HG03139 (cell line): ENCODE results near the gene CD44.

Experiments used
- ATAC-seq: cut with Tn5 transposase; IDR thresholded peaks from one replicate; pipeline ENCODE4 v1.9.1; 2021; ENCODE audit not compliant: unreplicated experiment

Gene CD44

DNA sequence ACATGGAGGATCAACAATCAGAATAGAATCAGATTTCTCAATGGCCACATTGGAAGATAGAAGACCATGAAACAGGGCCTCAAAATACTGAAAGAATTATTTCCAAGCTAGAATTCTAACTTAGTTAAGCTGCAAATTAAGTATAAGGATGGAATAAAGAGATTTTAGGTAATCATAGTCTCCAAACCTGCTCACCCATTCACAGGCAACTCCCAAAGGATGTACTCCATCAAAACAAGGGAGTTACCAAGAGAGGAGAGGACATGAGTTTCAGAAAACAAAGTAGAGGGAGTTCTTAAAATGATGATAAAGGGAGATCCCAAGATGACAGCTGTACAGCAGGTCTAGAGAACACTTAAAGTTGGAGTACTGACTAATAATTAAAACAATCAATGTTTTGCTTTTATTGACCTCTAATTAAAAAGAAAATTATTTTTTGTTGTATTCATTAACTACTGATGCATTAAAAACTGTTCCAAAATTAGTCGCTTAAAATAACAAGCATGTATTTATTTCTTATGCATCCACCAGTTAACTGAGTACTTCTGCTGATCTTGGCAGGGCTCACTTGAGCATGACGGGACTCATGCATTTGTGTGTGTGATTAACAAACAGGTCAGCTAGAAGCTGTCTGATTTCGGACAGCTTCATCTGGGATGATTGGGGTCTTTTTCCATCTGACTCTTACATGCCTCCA lies 95.6 kb downstream of the CD44 start:
- no peak for ATAC-seq

DNA sequence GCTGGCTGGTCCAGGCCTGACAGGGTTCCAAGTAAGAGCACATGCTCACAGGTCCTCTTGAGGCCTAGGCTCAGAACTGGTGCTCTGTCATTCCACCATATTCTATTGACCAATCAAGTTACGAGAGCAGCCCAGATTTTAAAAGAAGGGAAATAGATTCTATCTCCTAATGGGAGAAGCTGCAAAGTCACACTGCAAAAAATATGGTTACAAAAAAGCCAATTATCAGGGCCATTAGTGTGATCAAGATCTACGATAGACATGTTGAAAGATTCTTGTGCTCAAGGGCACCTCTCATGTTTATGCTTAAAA lies 96.1 kb downstream of the CD44 start:
- ATAC-seq: no peak

DNA sequence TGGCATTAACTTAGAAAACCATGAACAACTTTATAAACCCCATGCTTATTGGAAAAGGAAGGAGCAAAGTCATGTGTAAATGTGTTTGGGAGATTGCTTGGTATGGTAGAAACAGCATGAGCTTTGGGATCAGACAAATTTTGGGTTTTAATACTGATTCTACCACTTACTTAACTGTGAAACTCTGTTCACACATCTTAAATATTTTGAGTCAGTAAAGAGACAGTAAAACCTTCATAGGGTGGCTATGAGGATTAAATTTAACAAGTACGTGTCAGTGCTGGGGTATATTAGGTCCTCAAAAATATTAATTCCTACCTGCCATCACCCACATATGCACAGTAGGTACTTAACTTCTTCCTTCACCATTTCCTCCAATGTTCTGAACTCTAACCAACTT lies 96.5 kb downstream of the CD44 start:
- ATAC-seq: no peak

DNA sequence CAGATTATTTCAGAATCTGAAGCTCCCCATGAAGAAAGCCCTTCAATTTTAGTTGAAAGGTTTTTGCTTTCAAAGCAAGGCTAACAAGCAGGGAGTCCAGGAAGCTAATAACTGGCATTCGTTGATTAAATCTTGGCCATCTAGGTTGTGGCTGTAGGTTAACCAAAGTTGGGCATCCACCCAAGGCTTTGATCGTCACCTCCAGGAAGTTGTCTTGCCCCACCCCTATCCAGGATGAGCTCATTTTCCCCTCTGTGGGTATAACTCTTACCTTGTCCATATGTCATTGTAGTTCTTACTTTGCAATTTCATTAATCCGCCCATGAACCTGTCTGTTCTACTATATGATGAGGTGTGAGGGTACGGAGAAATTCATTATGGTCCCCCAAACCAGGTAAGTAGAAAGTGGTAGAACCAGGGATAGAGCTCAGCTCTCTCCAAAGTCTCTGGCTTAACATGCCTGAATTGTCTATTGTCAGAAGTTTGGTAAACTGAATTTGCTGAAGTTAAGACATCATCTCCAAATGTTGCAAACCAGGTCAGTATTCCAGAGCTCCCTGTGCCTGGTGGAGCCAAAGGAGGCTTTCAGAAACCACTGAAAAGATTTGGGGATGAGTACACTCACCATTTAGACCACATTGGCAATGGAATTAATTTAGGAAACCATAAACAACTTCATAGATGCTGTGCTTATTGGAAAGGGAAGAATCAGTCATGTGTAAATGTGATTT lies 97.1 kb downstream of the CD44 start:
- no peak for ATAC-seq

DNA sequence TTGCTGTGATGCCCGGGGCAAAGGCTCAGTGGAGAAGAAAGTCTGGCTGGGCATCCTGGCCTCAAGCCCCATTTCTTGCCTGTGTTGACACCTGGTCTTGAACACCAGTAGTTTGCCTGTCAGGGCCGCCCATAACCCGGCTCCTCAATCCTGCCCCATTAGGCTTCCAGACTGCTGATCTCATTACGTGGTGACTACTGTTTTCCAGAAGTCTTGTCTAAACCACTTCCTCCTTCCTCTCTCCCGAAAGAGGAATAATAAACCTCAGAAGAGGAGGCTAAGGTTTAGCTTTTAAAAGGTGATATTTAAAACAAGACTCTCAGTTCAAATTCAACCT lies 97.7 kb downstream of the CD44 start:
- ATAC-seq: no peak

DNA sequence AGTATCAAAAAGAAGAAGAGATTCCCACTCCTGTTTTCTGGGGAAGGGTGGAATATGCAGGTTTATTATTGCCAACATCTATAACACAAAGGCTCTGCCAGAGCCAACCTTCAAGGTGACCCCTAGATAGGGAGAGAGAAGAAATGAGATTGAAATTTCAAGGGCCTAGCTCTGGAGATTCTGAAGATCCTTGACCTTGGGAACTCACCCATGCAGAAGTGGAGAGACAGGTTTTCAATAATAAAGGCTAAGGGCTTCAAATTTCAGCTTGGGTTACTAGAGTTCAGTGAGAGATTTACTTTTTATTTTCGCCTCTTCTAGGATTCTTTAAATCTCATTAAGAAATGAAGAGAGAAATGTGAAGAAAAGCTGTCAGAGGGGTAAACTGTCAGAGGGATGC lies 98.4 kb downstream of the CD44 start:
- ATAC-seq: no peak

DNA sequence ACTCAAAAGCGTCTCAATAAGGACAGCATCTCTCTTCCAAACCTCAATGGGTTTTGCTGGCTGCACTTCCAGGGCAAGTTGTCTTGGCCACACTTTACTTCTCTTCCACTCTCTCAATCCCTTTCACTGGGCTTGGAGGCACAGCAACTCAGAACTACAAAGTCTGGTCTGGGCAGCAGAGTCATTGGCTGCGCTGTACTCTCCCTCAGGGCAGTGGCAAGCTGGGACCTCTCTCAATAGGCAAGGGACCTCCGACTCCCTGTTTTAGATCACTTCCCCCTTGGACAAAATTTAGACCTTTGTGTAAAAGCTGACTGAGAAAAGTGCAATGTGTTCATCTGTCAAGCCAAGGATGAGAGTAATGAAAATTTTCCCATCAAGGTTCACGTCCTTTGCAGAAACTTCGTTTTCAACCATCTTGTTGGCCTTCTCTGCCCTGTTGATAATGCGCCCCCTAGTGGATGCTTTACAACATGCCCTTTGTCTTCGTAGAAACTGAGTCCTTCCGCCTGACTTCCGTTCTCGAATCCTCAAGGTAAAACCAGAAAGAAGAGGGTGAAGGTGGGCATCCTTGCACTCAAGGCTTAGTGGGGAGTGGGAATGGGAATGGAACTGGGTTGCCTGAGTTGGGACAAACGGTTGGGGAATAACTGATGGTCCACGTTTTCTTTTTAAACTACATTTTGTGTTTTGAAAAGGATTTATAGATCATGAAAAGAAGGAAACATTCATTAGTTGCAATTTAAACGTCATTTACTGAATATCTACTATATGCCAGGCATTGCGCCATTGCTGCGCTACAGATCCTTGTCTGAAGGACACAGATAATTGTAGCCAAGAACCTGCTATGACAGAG lies 99.1 kb downstream of the CD44 start:
- no peak for ATAC-seq

DNA sequence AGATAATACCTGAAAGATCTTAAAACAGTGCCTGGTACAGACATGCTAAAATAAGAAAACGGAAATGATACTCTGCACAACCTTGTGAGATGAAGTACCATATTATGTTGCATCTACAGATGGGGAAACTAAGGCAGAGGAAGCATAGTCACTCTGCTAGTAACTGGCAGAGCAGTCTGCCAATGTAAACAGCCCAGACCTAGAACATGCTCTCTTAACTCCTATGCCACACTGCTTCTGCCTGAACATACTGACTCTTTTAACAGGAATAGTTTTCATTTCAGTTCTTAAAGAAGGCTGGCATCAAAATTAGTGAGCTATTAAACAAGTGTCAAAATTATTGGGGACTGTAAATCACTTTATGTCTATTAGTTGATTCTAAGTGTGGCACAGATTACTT lies 99.9 kb downstream of the CD44 start:
- ATAC-seq: no peak

DNA sequence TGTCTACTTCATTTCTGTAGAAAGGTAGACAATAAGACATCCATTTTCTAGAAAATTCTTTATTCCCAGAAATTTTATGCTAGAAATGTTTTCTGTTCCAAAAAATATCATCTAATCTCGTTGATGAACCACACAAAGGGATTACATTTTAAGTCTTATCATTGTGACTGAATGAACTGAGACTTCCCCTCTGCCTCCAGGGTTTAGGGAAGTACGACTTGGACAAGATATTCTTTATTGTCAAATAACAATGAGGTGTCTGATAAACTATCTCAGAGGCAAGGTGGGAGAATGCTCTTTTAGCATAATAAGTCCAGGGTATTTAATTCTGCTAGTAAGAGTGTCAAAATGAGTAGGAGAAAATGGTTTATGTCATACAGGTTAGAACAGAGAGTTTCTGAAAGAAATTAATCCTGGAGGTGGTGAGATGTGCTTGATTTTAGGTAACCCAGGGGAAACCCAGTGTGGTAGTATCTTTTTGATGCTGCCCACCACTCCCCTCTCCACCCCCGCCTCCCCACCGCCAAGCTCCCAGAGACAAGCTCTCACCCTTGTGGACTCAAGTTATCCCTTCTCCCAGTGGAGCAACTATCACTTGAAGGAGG lies 100.6 kb downstream of the CD44 start:
- ATAC-seq: no peak

DNA sequence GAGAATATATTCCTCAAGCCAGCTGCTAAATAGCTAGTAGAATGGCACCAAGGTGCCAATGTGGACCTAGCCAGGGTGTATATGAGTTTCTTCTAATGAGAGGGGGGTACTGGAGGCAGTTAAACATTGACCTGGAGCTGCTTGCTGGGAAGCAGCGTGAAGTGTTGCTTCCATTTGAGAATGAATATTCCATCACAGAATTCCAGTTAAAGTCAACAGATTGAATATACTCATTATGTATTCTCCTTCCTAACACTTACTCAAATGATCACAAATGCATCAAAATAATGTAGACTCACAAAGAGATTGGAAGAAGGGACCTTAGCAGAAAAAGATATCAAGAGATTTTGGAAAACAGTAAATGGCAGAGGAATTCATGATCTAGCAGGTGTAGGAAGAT lies 102.1 kb downstream of the CD44 start:
- ATAC-seq: no peak

DNA sequence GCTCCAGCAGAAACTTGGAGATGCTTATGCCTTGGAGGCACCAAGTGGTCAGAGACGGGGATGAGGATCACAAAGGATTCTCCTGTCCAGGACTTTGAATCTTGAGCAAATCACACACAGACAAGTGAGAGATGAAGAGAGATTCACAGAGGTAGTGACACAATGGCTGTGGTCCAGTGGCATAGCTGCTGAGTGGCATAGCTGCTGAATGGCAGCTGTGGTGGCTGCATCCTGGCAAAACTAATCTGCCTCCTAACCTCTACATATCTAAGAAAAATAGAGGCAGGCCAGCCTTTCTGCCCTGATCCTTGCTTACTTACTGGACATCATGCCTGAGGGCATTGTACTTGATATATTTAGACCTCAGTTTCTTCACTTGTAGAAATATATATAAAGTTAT lies 102.6 kb downstream of the CD44 start:
- no peak for ATAC-seq

DNA sequence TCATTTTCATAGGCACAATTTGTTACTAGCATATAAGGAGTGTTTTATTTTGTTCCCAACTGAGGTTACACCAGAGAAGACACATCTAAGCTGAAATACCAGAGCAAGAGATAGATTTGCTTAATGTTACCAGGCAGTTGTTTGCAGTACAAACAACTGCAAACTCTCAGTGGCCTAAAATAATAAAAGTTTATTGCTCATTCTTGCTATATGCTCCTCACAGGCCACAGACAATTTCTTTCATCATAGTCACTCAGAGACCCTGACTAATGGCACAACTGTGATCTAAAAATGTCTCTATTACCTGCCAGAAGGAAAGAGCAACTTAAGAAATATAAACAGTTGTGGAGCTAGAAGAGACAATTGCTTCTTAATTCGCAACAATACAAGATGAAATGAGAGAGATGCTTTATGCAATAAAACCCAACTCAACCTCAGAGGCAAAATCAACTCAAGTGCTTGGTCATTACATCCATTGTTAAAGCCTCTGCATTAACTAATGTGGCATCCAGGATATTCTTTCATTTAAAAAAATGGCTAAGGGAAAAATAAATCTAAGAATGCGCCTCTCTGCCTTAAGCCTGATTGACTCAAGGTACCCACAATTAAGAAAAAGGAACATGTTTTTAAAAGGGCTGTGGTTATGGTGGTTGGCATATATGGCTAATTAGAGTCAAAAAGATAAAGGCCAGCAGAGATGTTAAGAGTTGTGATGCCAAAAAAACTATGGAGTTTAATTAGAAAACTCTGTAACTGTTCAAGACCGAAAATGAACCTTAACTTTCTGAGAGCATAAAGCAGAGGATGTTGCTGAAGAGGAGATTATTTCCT lies 103.7 kb downstream of the CD44 start:
- no peak for ATAC-seq

DNA sequence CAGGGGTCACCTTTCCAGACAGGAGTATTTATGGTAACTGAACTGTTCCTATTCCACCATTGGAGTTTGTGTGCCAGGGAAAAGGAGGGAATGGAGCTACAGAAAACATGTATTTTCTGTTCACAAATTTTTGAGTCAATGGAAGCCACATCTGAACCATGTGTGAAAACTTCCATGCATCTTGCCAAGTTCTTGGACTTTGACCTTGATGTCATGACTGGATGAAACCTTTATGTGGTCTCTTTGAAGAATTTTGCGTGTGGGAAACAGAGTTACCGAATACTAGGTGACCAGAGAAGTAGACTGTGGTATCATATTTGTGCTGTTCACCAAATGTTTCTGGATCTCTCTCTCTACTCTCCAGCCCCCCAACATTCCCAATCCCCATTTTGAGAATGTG lies 104.8 kb downstream of the CD44 start:
- ATAC-seq: no peak

DNA sequence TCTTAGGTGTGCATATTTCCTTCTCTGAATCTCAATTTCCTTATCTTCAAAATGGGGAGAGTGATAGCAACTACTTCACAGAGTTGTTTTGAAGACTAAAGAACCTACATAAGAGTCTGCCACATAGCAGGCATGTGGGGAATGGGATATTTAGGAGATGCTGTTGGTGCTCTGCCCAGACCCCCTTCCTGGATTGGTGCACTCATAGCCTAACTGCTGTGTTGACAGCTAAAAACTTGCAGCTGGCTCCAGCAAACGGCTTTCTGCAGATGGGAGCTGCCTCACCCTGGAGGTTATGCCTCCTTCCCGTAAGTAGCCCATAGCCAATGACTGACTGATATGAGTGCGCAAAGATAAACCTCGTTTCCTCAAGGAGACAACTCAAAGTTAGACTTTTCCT lies 106.1 kb downstream of the CD44 start:
- no peak for ATAC-seq

DNA sequence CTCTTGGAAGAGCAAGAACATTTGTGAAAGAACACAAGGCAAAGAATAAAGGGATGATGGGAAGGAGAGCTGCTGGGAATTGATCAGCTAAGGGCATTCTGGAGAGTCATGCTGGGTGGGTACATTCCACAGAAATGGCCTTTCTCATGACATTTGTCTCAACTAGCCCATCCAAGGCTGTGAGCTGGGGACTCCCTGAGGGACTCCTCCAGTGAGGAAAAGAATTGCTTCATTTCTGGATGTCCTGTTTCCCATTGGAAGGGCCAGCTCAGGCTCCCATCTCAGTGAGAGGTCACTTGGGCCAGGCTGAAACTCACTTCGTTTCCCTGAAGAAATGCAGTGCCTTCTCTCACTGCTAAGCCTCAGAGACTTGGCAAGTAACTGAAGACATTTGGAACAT lies 106.8 kb downstream of the CD44 start:
- ATAC-seq: no peak

DNA sequence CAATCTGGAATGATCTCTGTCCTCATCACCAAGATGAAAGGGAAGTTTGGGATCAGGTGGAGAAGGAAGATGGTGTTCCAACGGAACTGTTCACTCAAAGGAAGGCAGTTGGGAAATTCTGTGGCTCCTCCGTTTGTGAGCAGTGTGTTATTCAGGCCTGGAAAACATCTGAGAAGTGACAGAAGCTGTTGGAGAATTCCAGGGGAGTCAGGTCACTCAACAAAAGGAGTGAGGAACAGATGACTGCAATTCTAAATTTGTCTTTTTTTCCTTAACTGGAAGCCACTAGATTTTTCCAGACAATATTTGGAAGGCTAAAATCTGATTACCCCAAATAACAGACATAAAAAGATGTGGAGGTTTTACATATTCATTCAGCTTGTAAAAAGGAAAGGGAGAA lies 107.8 kb downstream of the CD44 start:
- no peak for ATAC-seq

DNA sequence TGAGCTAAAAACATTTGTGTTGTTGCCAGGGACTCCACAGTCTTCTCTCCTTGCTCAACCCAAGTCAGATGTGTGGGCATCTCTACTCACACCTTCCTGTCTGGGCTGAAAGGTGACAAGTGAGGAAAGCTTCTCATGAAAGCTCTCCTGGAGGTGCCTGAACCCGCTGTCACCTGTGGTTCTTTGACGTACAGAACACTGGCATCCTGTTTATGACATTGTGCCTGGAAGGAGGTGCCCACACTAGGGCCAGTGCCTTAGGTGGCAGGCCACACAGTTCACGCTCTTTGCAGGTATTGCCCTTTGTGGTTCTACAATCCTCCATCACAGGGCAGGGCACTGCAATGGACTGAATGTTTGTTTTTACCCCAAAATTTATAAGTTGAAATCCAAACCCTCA lies 108.5 kb downstream of the CD44 start:
- ATAC-seq: no peak

DNA sequence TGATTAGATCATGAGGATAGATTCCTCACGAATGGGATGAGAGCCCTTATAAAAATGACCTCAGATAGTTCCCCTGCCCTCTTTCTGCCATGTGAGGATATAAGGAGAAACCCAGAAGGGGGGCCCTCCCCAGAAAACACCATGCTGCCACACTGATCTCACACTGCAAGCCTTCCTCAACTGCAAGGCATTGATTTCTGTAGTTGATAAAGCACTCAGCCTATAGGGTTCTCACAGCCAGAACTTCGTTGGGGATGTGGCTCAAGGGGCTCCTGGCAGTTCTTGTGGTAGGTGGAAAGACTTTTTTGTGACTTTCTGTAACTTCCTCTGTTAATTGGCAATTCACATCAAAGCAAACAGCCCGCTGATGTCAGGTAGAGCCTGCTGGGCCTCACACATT lies 108.9 kb downstream of the CD44 start:
- no peak for ATAC-seq

DNA sequence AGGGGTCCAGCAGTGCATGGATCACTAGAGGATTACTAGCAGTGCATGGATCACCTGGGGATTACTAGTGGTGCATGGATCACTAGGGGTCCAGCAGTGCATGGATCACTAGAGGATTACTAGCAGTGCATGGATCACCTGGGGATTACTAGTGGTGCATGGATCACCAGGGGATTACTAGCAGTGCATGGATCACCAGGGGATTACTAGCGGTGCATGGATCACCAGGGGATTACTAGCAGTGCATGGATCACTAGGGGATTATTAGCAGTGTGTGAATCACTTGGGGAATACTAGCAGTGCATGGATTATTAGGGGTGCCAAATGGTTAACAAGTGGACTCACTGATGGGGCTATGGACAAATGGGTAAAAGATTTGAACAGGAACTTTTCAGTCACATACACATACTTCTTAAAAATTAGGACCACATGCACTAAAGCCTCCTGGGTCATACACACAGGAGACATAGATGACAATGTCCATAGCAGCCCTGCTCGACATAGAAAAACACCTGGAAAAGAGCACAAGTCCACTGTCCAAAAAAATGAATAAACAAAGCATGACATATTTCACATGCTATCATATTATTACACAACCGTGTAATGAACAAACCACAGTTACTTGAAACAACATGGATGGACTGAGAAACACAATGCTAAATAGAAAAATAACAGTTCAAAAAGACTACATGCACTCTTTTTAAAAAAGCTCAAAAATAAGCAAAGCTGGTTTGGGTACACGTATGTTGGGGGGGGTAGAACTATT lies 109.8 kb downstream of the CD44 start:
- no peak for ATAC-seq

DNA sequence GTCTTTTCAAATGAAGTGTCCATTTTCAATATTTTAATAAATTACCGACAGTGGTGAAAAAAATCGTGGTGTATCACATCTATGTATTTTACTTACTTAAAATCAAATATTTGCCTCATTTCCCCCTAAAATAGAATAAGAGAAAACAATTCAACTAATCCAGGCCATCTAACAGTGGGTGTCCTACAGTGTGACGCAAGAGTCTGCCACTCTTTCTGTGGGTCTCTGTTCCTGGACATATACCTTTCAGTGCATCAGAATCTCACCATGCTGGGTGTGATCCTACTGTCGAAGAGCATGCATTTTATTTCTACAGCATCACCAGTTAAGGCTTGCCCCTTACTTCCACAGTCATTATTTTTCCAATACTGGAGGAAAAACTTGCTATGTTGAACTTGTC lies 111.2 kb downstream of the CD44 start:
- no peak for ATAC-seq
